NCI-H1048 (cell line): Measurements from ENCODE around the gene TMEM45B.
"Not testable (repeated sequence)": the region's sequence is repeated elsewhere in the genome, so short reads cannot be mapped to it uniquely, and the experiment has no call there.

Experiments
- DNase-seq: peaks from one replicate; lab custom pipeline; 2025; lab: John Stamatoyannopoulos, UW

Gene TMEM45B

DNA sequence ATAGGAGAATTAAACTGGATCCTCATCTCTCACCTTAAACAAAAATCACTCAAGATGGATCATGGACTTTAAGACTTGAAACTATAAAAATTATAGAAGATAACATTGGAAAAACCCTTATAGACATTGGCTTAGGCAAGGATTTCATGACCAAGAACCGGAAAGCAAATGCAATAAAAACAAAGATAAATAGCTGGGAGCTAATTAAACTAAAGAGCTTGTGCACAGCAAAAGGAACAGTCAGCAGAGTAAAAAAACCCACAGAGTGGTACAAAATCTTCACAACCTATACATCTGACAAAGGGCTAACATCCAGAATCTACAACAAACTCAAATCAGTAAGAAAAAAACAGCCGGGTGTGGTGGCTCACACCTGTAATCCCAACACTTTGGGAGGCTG lies 7.4 kb upstream of the TMEM45B start:
- not testable (repeated sequence) for DNase-seq

- no peak for DNase-seq
Observed at GRCh38 chr11:129813231-129813791, 2.3 kb upstream of the TMEM45B start.

GRCh38 chr11:129814244-129815014 lies 1.2 kb upstream of the TMEM45B start:
- DNase-seq = no peak

- no peak for DNase-seq
Observed at GRCh38 chr11:129817534-129818051, 1.9 kb downstream of the TMEM45B start.

DNA sequence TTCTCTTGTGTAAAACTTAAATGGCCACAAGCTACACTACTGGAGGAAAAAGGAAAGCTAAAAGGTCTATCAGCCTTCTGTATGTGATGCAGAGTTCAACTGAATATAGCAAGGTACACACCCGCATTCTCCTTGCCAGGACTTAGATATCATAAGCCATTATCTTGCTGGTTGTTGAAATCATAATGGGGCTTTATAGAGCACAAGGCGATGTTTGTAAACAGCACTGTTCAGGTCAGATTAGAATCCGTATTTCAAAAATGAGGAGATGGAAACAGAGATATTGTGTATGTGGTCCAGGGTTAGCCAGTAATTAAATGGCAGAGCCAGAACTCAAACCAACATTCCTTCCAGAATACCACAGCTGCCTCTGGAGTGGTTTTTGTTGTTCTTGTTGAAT lies 2.6 kb downstream of the TMEM45B start:
- not testable (repeated sequence) for DNase-seq

- no peak for DNase-seq
Observed at GRCh38 chr11:129819237-129819636, 3.6 kb downstream of the TMEM45B start.

DNA sequence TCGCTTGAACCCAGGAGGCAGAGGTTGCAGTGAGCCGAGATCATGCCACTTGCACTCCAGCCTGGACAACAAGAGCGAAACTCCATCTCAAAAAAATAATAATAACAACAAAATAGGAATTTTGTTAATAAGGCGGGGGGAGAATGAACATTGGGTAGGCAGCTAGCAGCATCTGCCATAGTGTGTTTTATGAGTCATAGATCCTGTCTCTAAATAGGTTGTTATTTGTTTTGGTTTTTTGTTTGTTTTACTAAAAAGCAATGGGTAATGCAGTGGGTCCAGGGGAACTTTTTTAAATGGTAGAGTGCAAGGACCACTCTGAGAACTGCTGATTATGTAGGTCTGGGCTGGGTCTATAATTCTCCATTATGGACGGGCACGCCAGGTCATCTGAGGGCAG lies 4.6 kb downstream of the TMEM45B start:
- DNase-seq = not testable (repeated sequence)

DNA sequence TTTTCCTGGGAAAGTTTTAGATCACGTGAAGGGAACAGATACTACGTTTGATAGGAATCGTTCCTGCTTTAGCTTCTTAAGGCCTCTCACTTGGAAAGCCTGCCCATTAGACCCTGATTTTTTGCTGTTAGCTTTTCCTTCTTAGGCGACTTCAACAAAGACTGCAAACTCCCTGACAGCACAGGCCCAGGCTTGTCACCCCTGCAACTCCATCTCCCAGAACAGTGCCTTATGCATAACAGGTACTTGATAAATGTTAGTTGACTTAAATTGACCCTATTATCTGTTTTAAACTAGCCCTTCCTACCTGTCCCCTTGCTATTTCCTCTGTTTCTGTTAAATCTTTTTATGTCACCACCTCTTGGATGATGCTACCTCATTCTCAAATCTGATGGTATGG lies 7.6 kb downstream of the TMEM45B start:
- not testable (repeated sequence) for DNase-seq

DNA sequence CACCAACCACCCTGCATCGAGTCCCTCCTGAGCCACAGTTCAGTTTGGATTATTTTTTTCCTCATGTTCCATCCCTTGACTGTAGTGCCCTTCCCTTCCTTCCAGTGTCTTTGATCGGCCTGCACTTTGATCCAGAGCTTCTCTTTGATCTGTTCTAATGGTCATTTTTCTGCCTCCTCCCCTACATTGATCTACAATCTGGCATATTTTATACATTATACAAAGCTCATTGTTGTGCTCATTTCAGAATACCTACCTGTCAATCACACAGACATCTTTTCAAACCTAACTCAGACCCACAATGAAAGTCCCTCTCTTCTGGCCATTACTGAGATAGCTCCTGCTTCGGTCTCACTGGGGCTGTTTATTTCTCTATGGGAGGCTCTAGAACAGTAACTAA lies 8.2 kb downstream of the TMEM45B start:
- not testable (repeated sequence) for DNase-seq

GRCh38 chr11:129825380-129825779 lies 9.7 kb downstream of the TMEM45B start:
- DNase-seq = no peak

- no peak for DNase-seq
Observed at GRCh38 chr11:129828301-129828836, 12.7 kb downstream of the TMEM45B start.

DNA sequence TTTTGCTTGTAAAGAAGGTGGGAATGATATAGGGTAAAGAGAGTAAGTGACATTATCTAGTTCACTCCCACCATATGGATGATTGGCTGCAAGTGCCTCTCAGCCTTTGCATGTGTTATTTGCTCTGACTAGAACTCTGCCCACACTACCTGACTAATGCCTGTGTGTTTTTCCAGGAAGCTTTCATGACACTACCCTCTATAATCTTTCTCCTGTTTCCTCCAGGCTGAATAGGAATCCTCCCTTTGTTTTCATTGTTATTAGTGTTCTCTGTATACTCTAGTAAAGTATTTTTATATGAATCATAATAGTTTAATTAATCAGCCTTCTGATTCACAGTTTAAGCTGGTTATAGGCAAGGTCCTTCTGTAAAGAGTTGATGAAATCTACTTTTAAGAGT lies 13.8 kb downstream of the TMEM45B start:
- not testable (repeated sequence) for DNase-seq

- not testable (repeated sequence) for DNase-seq
Observed at GRCh38 chr11:129831227-129831626, 15.6 kb downstream of the TMEM45B start.

GRCh38 chr11:129833260-129833659 lies 17.6 kb downstream of the TMEM45B start:
- DNase-seq = not testable (repeated sequence)

DNA sequence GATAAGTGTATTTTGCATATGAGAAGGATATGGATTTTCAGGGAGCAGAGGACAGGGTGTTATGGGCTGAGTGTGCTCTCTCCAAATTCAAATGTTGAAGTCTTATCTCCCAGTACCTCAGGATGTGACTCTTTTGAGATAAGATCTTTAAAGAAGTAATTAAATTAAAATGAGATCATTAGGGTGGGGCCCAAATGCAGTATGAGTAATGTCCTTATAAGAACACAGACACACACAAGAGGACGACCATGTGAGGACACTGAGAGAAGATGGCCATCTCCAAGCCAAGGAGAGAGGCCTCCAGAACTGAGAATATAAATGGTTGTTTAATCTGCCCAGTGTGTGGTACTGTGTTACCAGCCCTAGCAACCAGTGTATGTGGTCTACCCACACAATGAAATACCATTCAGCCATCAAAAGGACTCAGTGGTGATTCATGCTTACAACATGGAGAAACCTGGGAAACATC lies 20.8 kb downstream of the TMEM45B start:
- DNase-seq = not testable (repeated sequence)

DNA sequence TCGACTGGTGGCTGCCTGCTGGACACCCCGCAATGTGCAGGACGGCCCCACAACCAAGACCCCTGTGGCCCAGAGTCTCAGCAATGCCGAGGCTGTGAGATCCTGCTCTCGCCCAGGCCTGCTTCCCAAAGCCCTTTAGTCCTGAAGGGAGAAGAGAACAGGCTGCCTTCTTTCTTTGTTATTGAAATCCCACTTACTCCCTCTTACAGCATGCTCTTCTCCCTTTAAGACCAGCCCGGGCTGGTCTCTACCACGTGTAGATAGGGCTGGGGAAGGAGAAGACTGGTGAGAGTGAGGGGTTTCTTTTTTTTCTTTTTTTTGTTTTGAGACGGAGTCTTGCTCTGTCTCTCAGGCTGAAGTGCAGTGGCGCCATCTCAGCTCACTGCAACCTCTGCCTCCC lies 21.3 kb downstream of the TMEM45B start:
- no peak for DNase-seq

- DNase-seq = no peak
Observed at GRCh38 chr11:129840236-129840635, 24.6 kb downstream of the TMEM45B start.

DNA sequence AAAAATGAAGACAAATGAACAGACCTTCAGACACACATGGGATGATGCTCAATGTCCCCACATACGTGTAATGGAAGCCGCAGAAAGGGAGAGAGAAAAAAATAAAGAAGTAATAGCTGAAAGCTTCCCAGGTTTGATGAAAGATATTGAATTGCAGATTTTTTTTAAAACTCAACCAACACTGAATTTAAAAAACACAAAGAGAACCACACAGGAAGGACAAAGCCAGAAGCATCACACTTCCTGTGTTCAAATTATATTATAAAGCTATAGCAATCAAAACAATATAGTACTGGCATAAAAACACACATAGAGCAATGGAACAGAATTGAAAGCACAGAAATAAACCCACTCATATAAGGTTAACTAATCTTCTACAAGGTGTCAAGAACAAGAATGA lies 26.5 kb downstream of the TMEM45B start:
- no peak for DNase-seq

GRCh38 chr11:129846508-129847335 lies 31.1 kb downstream of the TMEM45B start:
- no peak for DNase-seq

DNA sequence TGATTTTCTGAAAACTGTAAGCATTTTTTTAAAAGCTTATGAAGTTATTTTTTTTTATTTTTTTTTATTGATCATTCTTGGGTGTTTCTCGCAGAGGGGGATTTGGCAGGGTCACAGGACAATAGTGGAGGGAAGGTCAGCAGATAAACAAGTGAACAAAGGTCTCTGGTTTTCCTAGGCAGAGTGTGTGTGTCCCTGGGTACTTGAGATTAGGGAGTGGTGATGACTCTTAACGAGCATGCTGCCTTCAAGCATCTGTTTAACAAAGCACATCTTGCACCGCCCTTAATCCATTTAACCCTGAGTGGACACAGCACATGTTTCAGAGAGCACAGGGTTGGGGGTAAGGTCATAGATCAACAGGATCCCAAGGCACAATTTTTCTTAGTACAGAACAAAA lies 31.7 kb downstream of the TMEM45B start:
- not testable (repeated sequence) for DNase-seq

GRCh38 chr11:129849447-129850130 lies 33.9 kb downstream of the TMEM45B start:
- DNase-seq = no peak
